Natural killer cell (primary cell): ENCODE results near the gene SIGLEC1. TPM values are rescaled to one million over a fixed set of nuclear protein-coding genes. Genes with fewer than 3 reads are reported as not detected.

Experiments
- ATAC-seq, 3 donors: fragments of 150-1000 bp in 2 of 3; fragments of 200-7000 bp in 1 of 3; cut with Tn5 transposase; 1 replicate in 1 of 3; 2 replicates in 2 of 3; pipeline ENCODE4 v1.10.0; 2021; ENCODE audit warnings: mild to moderate bottlenecking in 2 of 3, moderate library complexity in 2 of 3
- DNase-seq, 2 donors: peaks; one replicate each; pipeline versions ENCODE4 v3.0.0 to v3.0.0-alpha.2; 2013 to 2021; ENCODE audit warnings: mixed read lengths in 1 of 2
- H3K27ac ChIP-seq: one replicate; pipeline ENCODE4 v1.5.1; 2013; ENCODE audit warnings: mild to moderate bottlenecking, low read length
- H3K27me3 ChIP-seq: one replicate; pipeline ENCODE4 v1.6.1; 2013; ENCODE audit warnings: low read length; ENCODE audit not compliant: control insufficient read depth, insufficient read depth
- H3K36me3 ChIP-seq: one replicate; pipeline ENCODE4 v1.6.1; 2013; ENCODE audit warnings: low read length; ENCODE audit not compliant: control insufficient read depth, insufficient read depth
- H3K4me1 ChIP-seq: one replicate; pipeline ENCODE4 v1.6.1; 2013; ENCODE audit warnings: low read length; ENCODE audit not compliant: control insufficient read depth, insufficient read depth
- H3K4me3 ChIP-seq: one replicate; pipeline ENCODE4 v1.5.1; 2013; ENCODE audit warnings: low read length
- H3K9me3 ChIP-seq: one replicate; pipeline ENCODE4 v1.6.1; 2013; ENCODE audit warnings: low read length; ENCODE audit not compliant: control insufficient read depth, insufficient read depth
- H3K27ac Mint-ChIP-seq, 2 donors: one replicate each; pipeline ENCODE4 v1.8.0; 2022; ENCODE audit warnings: mild to moderate bottlenecking in 2 of 2, mixed read lengths in 2 of 2, moderate library complexity in 1 of 2
- H3K27me3 Mint-ChIP-seq, 2 donors: one replicate each; pipeline ENCODE4 v1.8.0; 2022; ENCODE audit warnings: low read depth in 2 of 2, mixed read lengths in 2 of 2
- H3K36me3 Mint-ChIP-seq: one replicate; pipeline ENCODE4 v1.8.0; 2022; ENCODE audit warnings: mixed read lengths
- H3K4me1 Mint-ChIP-seq, 2 donors: one replicate each; pipeline ENCODE4 v1.8.0; 2022; ENCODE audit warnings: mixed read lengths in 2 of 2
- H3K4me3 Mint-ChIP-seq: one replicate; pipeline ENCODE4 v1.8.0; 2022; ENCODE audit warnings: mild to moderate bottlenecking, moderate library complexity, mixed read lengths
- H3K9me3 Mint-ChIP-seq, 2 donors: one replicate each; pipeline ENCODE4 v1.8.0; 2022; ENCODE audit warnings: mixed read lengths in 2 of 2
- WGBS: methylation state at CpG from one replicate; pipeline ENCODE4 v1.1.7; 2013; ENCODE audit warnings: missing lambda C conversion rate; ENCODE audit not compliant: insufficient coverage; 5-methylcytosine and 5-hydroxymethylcytosine counted together
- intact Hi-C: fragments of 100-400 bp; cut with micrococcal nuclease; formaldehyde crosslinking; loops from one replicate; pipeline ENCODE4 v1.14.2; 2022
- total RNA-seq, 4 donors: library from RNA; stranded (reverse); fragments of 120-200 nt in 1 of 4; gene quantifications; one replicate each; pipeline versions ENCODE4 v1.2.3 to v1.2.4, GENCODE V29; 2013 to 2022
- TF ChIP-seq, protein P1 (sequence below): fragments of 200-600 bp; IDR thresholded peaks from one replicate; pipeline ENCODE4 v1.8.0; 2022; ENCODE audit warnings: antibody characterized with exemption

SIGLEC1 gene
- total RNA-seq, 3 donors from 2014 or later (not counting 1 experiment from before 2014, with no cell fraction given) = 0.09 to 0.36 (median 0.30) TPM

DNA sequence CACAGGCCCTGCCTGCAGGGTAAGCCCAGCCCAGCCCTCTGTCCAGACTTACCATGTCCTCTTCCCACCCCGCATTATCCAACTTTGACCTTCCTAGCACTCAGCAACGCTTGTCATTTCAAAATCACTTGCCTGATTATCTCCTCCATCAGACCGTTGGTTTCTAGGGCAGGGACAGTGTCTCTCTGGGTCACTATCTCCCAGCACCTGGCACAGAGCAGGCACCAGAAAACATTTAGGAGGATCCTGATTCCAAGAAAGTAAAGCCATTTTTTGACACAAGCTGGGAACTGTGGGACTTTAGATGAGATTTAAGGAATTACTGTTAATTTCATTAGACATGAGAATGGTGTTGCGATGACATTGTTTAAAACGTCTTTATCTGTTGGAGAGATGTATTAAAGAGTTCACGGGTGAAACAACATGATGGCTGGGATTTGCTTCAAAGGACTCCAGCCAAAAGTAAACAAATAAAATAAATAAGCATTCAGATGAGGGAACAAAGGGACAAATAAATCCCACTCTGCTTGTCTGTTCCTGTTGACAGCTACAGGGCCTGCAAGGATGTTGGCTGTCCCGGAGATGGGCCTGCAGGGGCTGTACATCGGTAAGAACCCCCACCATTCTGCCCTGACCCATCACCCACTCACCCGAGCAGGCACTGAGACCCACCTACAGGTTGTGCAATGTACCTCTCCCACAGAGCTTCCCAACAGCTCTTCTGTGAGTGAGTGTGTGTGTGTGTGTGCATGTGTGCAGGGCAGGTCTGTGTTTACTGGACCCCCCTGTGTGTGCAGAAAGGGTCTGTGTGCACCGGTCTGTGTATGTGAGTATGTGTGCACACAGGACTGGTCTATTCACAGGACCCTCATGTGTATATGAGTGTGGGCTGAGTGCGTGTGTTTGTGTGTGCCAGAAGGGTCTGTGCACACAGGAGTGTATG, 26.0 kb upstream of the SIGLEC1 start:
- ATAC-seq = no peak
- 95% methylated on average over 10 of the region's 11 CpGs for WGBS
- Histone ChIP-seq H3K36me3 (no peaks in the 10 kb centered on the region), H3K27me3 (peaks cover 3% of the 10 kb centered on the region), H3K4me1 (no peaks in the 10 kb centered on the region), H3K9me3 (no peaks in the 10 kb centered on the region), H3K27ac (no peak overlapping the region), H3K4me3 (no peak overlapping the region)
- TF ChIP-seq, protein P1, sequence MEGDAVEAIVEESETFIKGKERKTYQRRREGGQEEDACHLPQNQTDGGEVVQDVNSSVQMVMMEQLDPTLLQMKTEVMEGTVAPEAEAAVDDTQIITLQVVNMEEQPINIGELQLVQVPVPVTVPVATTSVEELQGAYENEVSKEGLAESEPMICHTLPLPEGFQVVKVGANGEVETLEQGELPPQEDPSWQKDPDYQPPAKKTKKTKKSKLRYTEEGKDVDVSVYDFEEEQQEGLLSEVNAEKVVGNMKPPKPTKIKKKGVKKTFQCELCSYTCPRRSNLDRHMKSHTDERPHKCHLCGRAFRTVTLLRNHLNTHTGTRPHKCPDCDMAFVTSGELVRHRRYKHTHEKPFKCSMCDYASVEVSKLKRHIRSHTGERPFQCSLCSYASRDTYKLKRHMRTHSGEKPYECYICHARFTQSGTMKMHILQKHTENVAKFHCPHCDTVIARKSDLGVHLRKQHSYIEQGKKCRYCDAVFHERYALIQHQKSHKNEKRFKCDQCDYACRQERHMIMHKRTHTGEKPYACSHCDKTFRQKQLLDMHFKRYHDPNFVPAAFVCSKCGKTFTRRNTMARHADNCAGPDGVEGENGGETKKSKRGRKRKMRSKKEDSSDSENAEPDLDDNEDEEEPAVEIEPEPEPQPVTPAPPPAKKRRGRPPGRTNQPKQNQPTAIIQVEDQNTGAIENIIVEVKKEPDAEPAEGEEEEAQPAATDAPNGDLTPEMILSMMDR = no peak
- no peaks in the 10 kb centered on the region for H3K4me1 Mint-ChIP-seq
- intact Hi-C loops = no loop called here
- H3K27me3 Mint-ChIP-seq = peaks cover 5 to 8% of the 10 kb centered on the region in 2 donors
- H3K4me3 Mint-ChIP-seq = no peak overlapping the region
- no peaks in the 10 kb centered on the region for H3K36me3 Mint-ChIP-seq
- H3K27ac Mint-ChIP-seq = no peak overlapping the region
- H3K9me3 Mint-ChIP-seq = no peaks in the 10 kb centered on the region
- no peak for DNase-seq

DNA sequence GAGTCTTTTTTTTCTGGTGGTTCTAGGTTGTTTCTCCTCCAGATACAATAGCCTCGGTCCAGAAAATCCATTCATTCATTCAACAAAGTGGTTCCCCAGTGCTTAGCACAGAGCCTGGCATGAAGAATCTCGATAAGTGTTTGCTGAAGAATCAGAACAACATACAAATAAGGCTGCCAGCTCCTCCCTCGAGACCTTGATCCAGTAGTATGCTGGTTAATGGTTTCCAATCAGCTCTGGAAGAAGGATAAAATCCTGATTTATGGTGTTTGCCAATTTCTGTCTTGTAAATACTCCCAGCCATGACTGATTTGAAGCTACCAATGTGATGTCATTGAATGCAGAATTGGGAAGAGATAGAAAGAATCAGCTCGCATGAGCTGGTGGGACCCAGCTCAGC, 23.4 kb upstream of the SIGLEC1 start:
- H3K9me3 Mint-ChIP-seq = no peaks in the 10 kb centered on the region
- peaks cover 13% of the 10 kb centered on the region for H3K27me3 ChIP-seq
- no peak for ATAC-seq
- no peaks in the 10 kb centered on the region for H3K4me1 Mint-ChIP-seq
- no peak overlapping the region for H3K4me3 Mint-ChIP-seq
- no peak for DNase-seq
- H3K4me1 ChIP-seq = no peaks in the 10 kb centered on the region
- intact Hi-C loops = no loop called here
- TF ChIP-seq, protein P1 = no peak
- H3K27ac ChIP-seq = no peak overlapping the region
- 86% methylated on average over 3 of the region's 4 CpGs for WGBS
- H3K9me3 ChIP-seq = no peaks in the 10 kb centered on the region
- H3K36me3 ChIP-seq = no peaks in the 10 kb centered on the region
- peaks cover 16 to 25% of the 10 kb centered on the region in 2 donors for H3K27me3 Mint-ChIP-seq
- no peak overlapping the region for H3K27ac Mint-ChIP-seq
- no peak overlapping the region for H3K4me3 ChIP-seq
- no peaks in the 10 kb centered on the region for H3K36me3 Mint-ChIP-seq

DNA sequence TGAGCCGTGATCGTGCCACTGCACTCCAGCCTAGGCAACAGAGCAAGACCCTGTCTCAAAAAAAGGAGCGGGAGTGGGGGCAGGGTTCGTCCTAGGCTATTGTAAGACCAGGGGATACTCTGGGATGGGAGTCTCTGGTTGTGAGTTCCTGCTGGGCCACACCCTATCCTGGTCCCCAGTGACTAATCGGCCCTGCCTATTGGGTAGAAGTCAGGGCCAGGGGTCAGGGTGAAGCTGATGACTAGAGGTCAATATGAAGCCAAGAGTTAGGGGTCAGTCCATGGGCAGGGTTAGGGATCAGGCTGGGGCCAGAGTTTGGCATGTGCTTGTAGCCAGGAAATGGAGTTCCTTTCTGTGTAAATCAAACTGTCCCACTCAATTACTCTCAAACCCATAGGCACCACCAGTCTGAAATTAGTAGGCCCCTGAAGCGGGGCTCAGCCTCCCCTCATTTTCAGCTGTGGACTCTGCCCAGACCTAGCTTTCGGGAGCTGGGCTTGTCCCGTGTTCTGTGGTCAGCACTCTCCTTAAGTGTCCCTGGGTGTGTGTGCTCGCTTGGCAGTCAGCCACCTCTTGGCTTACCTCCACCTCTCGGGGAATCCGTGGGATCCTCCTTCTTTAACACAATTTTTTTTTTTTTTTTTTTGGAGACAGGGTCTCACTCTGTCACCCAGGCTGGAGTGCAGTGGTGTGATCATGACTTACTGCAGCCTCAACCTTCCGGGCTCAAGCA, 21.9 kb upstream of the SIGLEC1 start:
- TF ChIP-seq, protein P1 = no peak
- Histone ChIP-seq H3K4me3 (no peak overlapping the region), H3K4me1 (no peaks in the 10 kb centered on the region), H3K36me3 (no peaks in the 10 kb centered on the region), H3K27ac (no peak overlapping the region), H3K9me3 (no peaks in the 10 kb centered on the region), H3K27me3 (peaks cover 15% of the 10 kb centered on the region)
- no peak overlapping the region for H3K4me3 Mint-ChIP-seq
- H3K9me3 Mint-ChIP-seq = no peaks in the 10 kb centered on the region
- intact Hi-C loops = no loop called here
- H3K27me3 Mint-ChIP-seq = peaks cover 16 to 32% of the 10 kb centered on the region in 2 donors
- H3K36me3 Mint-ChIP-seq = no peaks in the 10 kb centered on the region
- peaks cover 0 to 4% of the 10 kb centered on the region in 2 donors for H3K4me1 Mint-ChIP-seq
- ATAC-seq (no peak), DNase-seq (no peak)
- WGBS = 85% methylated on average over 12 of the region's 12 CpGs
- no peak overlapping the region for H3K27ac Mint-ChIP-seq
